Heart left ventricle (tissue), 13 donors: Measurements from ENCODE around the gene FNBP1.

Source experiments
- CTCF ChIP-seq, 12 donors: fragments of 200-600 bp; sonication (generic) in 4 of 12; IDR thresholded peaks; one replicate each; pipeline versions ENCODE4 v1.5.0 to v1.8.0; 2018 to 2022; ENCODE audit warnings: antibody characterized with exemption in 12 of 12, mild to moderate bottlenecking in 5 of 12
- POLR2A ChIP-seq, 2 donors: fragments of 450-650 bp; IDR thresholded peaks; one replicate each; pipeline ENCODE4 v1.6.1; 2017; ENCODE audit warnings: antibody characterized with exemption in 2 of 2, mild to moderate bottlenecking in 2 of 2, moderate library complexity in 2 of 2
- donor health status: ischemic (EF 13 %, LVEDD 7.1; RV severe dilation, severe dysfunction).
- donor health status: DM: no; HTN: yes; CAD: no.
- donor health status: DM: no; HTN: no; CAD: no.
- donor health status: ischemic (EF 25% LVEDD 6.9; RV normal size, moderate dysfunction).
- donor health status: ischemic (EF 25% LVEDD 5.7; RV mildly dilated, moderate dysfunction).
- donor health status: ischemic (EF 35%, LVEDD 5.7; RV mildly dilated, moderate dysfunction).
- donor health status: nonischemic (EF 11% LVEDD 7.7; RV severe dilation, severe dysfunction).
- donor health status: DM: yes; HTN: yes; CAD: no.
- donor health status: PGD.
- donor health status: ischemic (EF 29% LVEDD 5.4; RV normal size, mild dysfunction).
- donor health status: nonischemic (EF 23%, LVEDD 6.1; RV moderate dilation, normal function).

GRCh38 chr9:129899620-129900019, 143.4 kb downstream of the FNBP1 start:
- no peak for TF ChIP-seq CTCF (IDR thresholded peaks at IDR 0.05)
- TF ChIP-seq POLR2A (IDR thresholded peaks at IDR 0.05), result no peak
